Epithelial cell of proximal tubule (primary cell): ENCODE results near the gene MFGE8. TPM values are rescaled to one million over a fixed set of nuclear protein-coding genes. Genes with fewer than 3 reads are reported as not detected.

Source experiments
- DNase-seq: peaks from one replicate; pipeline ENCODE4 v3.0.0-alpha.2; 2011; ENCODE audit warnings: low read depth
- H3K4me3 ChIP-seq: 2 replicates; pipeline ENCODE4 v1.5.1; 2011; ENCODE audit warnings: low read depth, mild to moderate bottlenecking, low read length
- total RNA-seq: library from RNA; depleted of rRNA; stranded (reverse); fragments of >200 nt; gene quantifications from 2 replicates; pipeline ENCODE4 v1.2.3, GENCODE V29; 2015
- TF ChIP-seq, protein P1 (sequence below): conservative IDR thresholded peaks from 2 replicates; pipeline ENCODE4 v1.5.1; 2012; ENCODE audit warnings: low read depth, mild to moderate bottlenecking, low read length

The MFGE8 gene
- total RNA-seq, 1 donor from 2014 or later = 135 TPM

DNA sequence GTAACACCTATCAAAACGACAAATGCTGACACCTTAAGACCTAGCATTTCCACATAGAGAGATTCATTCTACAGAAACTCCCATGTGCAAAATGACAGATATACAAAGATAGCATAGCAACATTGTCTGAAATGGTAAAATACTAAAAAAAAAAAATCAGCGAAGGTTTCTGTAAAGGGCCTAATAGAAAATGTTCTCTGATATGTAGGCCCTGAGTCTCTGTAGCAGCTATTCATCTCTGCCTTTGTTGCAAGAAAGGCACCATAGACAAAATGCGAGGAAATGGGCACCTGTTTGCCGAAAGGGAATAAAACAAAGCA, 631 bp upstream of the MFGE8 start:
- H3K4me3 ChIP-seq = peak overlapping the region; percentile 77
- DNase-seq = no peak
- TF ChIP-seq, protein P1, sequence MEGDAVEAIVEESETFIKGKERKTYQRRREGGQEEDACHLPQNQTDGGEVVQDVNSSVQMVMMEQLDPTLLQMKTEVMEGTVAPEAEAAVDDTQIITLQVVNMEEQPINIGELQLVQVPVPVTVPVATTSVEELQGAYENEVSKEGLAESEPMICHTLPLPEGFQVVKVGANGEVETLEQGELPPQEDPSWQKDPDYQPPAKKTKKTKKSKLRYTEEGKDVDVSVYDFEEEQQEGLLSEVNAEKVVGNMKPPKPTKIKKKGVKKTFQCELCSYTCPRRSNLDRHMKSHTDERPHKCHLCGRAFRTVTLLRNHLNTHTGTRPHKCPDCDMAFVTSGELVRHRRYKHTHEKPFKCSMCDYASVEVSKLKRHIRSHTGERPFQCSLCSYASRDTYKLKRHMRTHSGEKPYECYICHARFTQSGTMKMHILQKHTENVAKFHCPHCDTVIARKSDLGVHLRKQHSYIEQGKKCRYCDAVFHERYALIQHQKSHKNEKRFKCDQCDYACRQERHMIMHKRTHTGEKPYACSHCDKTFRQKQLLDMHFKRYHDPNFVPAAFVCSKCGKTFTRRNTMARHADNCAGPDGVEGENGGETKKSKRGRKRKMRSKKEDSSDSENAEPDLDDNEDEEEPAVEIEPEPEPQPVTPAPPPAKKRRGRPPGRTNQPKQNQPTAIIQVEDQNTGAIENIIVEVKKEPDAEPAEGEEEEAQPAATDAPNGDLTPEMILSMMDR = no peak

DNA sequence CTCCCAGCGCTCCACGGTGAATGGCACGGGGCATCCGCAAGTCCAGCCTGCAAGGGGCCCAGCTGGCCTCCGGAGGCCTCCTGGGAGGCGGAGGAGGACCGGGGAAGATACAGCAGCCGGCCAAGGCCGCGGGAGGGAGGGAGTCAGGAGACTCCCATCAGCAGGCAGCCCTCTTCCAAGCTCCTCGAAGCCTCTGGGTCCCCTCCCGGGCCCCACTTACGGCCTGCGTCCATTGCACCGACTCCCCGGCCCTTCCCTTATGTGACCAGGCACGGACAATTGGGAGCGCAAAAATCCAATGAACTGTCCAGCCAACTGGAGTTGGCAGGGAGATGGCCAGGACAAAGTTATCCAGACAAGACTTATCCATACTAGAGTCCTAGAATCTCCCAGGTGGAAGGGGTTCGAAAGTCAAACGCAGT, 668 bp downstream of the MFGE8 start:
- TF ChIP-seq, protein P1 = no peak
- no peak for DNase-seq
- peak overlapping the region; percentile 77 for H3K4me3 ChIP-seq

DNA sequence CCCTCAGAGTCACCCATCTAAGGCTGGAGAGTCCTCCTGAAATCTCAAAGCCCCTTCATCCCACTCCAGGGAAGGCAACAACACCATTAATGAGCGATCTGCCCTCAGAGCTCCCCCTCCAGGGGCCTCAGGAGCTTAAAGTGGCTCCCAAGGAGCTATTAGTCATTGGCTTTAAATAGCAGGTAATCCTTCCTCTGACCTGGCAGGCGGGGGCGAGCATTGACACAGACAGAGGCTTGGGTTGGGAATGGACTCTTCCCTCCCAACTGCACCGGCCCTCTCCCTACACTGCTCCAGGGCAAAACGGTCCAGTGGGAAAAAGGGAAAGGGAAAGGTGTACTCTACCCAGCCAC, 1.4 kb downstream of the MFGE8 start:
- no peak for DNase-seq
- TF ChIP-seq, protein P1 = no peak
- peak overlapping the region; percentile 77 for H3K4me3 ChIP-seq

DNA sequence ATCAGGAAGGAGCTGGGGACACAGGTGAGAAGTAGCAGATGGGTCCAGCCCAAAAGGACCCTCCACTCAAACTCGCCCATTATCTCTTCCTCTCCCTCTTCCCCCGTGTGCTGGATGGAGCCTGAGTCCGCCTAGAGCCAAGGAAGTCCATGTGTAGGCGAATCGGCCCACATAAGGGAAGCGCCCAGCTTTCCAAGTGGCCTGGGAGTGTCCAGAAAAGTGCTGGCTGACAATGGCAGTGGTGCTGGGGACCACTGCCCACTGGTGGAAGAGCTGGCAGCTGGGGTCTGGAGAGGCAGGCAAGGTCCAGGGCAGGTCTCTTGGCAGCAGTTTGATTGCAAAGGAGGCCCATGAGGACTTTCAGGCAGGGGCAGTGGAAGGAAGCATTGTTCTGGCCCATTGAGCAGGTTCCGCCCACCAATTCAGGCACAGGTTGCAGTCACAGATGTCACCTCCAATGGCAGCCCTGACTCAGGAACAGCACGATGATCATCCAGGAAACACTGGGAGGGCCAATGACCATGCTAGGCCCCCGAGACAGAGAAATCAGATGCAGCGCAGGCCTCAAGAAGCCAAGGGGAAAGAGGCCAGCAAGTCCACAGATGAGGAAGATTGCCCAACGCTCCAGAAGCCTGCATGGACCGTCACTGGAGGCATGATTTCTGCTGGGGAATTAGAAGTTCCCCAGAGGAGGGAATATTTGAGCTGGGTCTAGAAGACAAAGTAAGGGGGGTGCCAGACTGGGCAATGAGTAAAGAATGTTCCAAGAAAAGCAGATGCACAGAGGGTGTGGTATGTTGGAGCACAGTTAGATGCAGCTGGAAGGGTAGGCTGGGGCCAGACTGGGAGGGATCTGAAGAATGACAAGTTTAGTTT, 3.0 kb downstream of the MFGE8 start:
- no peak overlapping the region for H3K4me3 ChIP-seq
- no peak for DNase-seq
- TF ChIP-seq, protein P1 = no peak

DNA sequence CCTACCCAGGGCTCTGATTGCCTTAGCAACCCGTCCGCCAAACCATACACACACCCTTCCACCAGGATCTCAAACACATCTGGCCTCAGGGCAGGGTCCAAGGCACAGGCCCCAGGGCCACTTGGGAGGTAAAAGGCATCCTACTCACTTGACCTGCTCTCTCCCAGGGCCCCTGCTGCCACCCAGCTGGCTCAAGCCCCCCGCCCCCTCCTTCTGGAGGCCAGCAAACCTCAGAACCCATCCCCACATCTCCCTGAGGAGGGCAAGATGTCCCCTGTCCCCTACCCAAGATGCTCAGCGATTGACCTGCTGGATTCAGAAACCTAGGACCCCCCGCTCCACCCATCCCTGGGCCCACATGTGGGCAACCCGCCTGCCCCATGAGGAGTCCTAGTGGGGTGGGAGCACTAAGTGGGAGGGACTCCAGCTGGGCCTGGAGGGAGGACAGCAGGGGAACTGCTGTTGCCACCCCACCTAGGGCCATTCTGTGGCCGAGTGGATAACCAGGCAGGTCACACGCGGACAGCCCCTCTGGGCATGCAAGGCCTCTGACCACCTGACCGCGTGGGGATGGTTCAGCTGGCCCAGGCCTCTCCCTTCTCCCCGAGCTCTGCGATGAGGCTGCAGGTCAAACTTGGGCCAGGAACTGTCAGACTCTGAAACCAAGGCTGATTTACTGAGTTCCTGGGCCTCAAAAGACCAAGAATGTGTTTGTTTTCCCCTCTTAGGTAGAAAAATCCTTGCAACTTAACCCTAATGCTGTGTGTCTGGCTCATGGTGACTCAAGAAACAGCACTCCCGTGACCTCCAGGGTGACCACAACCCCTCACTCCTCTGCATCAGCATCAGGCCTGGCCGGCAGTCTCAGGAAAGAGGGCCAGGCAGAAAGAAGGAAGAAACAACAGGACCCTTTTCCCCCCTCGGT, 4.2 kb downstream of the MFGE8 start:
- DNase-seq = no peak
- no peak overlapping the region for H3K4me3 ChIP-seq

DNA sequence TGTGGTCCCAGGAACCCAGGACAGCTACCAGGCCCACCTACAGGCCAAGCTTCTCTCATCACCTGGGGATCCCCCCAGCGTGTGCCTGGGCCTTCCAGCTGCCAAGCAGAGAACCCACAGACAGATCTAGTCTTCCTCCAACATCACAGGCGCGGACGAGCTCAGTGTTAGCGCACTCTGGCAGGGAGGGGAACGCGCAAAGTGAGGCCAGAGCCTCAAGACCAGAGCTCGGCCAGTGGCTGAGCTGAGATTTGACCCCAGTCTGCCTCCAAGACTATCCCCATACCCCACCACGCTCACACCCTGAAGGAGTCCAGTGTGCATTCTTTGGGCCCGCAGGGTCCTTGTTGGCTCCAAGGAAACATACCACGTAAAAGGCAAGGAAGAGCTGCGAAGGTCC, 5.1 kb downstream of the MFGE8 start:
- no peak overlapping the region for H3K4me3 ChIP-seq
- TF ChIP-seq, protein P1 = no peak
- DNase-seq = no peak

More for the DNA sequence above, 4.2 kb downstream of the MFGE8 start:
- TF ChIP-seq, protein P1 = no peak
